A673 (cell line): ENCODE results near the gene INPP5A.

Source experiments
- EZH2 ChIP-seq: fragments of 200-600 bp; sonication (generic); IDR thresholded peaks from 2 replicates; pipeline ENCODE4 v1.6.1; 2017; ENCODE audit warnings: borderline replicate concordance, low read depth, mild to moderate bottlenecking, mixed read lengths, antibody characterized with exemption, low read length; ENCODE audit not compliant: poor library complexity, severe bottlenecking
- TF ChIP-seq, protein P1 (sequence below): fragments of 300-800, 200-600 bp; sonication (generic); conservative IDR thresholded peaks from 2 replicates; pipeline ENCODE4 v1.5.1; 2017; ENCODE audit warnings: low read depth, mild to moderate bottlenecking, antibody characterized with exemption, low read length, moderate library complexity, mixed read lengths

DNA sequence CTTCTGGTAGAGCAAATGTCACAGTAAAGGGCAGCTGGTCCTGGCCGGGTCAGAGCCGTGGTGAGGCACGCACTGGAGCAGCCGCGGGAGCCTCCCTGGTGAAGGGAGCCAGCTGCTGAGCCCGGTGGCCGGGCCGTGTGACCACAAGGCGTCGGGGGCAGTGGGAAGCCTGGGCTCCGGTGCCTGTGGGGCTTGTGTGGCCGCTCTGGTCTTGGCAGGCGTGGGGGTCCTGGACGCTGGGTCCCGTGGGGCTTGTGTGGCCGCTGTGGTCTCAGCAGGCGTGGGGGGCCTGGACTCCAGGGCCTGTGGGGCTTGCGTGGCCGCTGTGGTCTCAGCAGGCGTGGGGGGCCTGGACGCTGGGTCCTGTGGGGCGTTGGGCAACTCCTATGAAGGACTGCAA lies 191.2 kb downstream of the INPP5A start:
- TF ChIP-seq EZH2: no peak
- TF ChIP-seq, protein P1, sequence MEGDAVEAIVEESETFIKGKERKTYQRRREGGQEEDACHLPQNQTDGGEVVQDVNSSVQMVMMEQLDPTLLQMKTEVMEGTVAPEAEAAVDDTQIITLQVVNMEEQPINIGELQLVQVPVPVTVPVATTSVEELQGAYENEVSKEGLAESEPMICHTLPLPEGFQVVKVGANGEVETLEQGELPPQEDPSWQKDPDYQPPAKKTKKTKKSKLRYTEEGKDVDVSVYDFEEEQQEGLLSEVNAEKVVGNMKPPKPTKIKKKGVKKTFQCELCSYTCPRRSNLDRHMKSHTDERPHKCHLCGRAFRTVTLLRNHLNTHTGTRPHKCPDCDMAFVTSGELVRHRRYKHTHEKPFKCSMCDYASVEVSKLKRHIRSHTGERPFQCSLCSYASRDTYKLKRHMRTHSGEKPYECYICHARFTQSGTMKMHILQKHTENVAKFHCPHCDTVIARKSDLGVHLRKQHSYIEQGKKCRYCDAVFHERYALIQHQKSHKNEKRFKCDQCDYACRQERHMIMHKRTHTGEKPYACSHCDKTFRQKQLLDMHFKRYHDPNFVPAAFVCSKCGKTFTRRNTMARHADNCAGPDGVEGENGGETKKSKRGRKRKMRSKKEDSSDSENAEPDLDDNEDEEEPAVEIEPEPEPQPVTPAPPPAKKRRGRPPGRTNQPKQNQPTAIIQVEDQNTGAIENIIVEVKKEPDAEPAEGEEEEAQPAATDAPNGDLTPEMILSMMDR: no peak
